IPS-NIHi11 (cell line): Measurements from ENCODE around the gene XYLB.

Experiments
- DNase-seq: peaks from one replicate; pipeline ENCODE4 v3.0.0; 2012; ENCODE audit warnings: mixed read lengths, low spot score

XYLB gene

DNA sequence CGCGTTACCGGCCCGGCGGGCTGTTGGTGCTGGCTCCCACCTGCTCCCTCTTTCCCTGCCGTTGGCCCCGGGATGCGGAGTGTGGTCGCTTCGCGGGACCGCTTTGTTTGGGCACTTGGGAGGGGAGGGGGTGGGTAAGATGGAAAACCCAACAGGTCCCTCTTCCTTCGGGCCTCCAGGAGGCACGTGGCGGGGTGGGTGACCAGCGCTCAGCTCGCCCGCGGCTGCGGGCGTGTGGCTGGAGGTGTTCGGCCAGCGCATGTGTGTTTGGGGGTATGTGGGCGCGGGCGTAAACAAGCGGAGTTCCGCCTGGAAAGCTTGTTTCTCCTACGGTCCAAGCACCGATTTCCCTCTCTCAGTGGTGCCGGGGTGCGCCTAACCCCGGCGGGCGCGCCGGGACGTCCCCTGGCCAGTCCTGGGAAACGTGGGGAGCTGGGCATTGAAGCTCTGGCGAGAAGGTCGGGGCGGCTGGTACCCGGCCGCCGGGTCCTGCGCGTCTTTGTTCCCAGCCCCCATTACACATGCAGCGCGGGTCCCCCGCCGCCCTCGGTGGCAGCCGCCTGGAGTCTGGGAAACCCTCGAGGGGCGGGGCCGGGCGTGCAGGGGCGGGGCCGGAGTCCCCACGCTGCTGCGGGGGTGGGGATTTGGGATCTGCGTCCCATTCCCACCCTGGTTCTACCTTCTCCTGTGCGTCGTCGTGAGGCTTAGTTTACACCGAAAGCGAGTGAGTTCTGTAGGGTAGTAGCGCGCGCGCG, 108.5 kb downstream of the XYLB start:
- DNase-seq: peak; percentile 90

DNA sequence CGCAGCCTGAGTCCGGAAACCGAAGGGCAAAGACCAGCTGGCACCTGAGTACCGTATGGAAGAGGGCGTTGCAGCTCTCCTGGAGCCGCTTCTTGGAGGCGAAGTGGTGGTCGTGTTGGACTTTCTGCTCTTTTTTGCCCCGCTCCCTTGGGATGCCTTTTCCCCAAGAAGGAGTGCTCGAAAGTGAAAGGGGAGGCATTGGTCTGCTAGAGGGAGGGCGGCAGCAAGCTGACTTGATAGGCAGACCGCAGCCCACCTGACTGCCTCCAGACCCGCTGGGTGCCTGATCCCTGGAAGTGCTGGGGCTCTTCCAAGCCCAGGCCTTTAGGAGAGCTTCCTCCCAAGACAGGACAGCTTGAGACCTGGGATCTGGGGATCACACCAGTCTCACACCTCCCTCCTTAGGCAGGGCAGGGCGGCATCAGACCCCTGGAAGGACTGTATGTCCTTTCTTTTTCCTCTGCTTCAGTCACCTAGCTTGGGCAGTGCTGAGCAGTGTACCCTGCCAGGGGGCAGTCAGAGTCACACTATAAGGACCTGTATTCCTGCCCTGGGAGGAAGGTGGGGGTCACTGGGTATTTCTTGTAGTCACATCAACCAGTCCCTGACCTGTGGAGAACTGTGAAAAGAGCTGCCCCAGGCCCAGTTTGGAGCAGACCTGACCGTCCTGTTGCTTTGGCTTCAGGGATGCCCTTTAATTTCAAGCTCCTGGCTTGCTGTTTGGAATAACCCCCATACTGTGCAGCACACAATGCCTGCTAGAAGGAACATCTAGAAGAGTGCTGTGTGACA, 109.2 kb downstream of the XYLB start:
- DNase-seq: peak; percentile 55

DNA sequence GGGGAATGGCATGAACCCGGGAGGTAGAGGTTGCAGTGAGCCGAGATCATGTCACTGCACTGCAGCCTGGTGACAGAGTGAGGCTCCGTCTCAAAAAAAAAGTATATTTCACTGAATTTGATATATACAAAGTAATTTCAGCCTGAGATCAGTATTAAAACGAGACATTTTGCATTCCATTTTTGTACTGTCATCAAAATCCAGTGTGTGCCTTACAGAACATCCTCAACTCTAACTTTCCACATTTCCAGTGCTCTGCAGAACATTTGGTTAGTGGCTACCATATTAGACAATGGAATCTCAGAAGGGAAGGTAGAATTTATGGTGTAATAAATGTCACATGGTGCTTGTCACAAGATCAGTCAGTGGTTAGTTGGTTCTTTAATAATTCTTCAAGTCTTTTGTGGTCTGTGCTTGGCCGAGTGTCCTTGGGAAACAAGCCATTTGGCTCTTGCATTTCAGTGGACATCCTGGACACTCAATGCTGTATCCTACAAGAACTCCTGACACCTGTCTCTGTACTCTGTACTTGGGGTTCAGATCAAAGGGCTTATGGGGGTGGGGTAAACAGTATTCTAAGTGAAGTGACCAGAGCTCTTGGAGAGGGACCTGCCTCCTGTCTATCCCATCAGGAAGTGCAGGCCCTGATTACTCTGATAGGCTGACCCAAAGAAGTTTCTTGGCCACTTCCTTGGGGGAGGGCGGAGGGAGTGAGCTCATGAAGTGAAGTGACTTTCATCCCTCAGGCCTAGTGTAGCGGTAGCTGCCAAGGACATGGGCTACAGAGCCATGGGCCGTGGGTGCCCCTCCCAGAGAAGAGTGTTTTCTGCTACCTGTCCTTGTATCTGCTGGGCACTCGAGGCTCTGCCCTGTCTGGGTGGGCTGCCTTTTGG, 110.8 kb downstream of the XYLB start:
- DNase-seq: peak; percentile 17

DNA sequence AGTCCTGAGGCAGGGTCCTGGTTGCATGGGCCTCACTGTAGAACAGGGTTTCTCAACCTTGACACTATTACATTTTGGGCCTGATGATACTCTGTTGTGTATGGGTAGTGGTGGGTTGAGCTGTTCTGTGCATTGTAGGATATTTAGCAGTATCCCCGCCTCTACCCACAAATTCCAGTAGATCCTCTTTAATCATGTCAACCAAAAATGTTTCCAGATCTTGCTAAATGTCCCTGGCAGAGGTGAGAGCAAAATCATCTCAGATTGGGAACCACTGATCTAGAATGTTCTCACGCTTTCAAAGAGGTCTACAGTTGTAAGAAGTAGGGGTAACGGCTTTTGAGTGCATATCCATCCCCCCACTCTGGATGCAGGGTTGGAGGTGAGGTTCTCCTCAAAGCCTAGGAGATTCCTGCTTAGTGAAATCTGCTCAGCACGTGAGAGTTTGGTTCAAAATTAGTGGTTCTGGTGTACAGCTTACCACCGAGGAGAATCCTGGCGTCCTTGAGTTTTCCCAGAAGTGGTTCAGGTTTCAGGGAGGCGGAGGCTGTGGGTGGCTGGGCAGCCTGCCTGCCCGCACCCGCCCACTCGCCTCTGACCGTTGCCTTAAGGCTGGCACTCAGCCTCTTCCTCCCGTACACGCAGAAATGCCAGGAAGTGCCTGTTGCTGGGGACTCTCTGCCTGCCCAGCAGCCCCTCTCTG, 112.4 kb downstream of the XYLB start:
- peak; percentile 76 for DNase-seq

- DNase-seq: no peak
These were observed 113.0 kb downstream of the XYLB start for GRCh38 chr3:38459499-38460048.

- no peak for DNase-seq
These were observed 114.0 kb downstream of the XYLB start for GRCh38 chr3:38460377-38461270.
